ENCODE data around the gene NPIPB8. TPM values are rescaled to one million over a fixed set of nuclear protein-coding genes. Genes with fewer than 3 reads are reported as not detected.
"Not testable (repeated sequence)": the region's sequence is repeated elsewhere in the genome, so short reads cannot be mapped to it uniquely, and the experiment has no call there.

Gene NPIPB8
- total RNA-seq, 1 experiment from 2014 or later, result not detected

- DNase-seq (ENCODE audit: low read depth), result no peak
Observed at GRCh38 chr16:28623172-28623711, 14.6 kb upstream of the NPIPB8 start.

GRCh38 chr16:28630905-28631304 lies 7.0 kb upstream of the NPIPB8 start:
- not testable (repeated sequence) for DNase-seq (ENCODE audit: low read depth)

GRCh38 chr16:28636093-28636823 lies 1.6 kb upstream of the NPIPB8 start:
- peak; percentile 77 for DNase-seq (ENCODE audit: low read depth)

- not testable (repeated sequence) for DNase-seq (ENCODE audit: low read depth)
Observed at GRCh38 chr16:28638359-28638758, 494 bp downstream of the NPIPB8 start.

GRCh38 chr16:28639959-28640358 lies 2.1 kb downstream of the NPIPB8 start:
- not testable (repeated sequence) for DNase-seq (ENCODE audit: low read depth)

- not testable (repeated sequence) for DNase-seq (ENCODE audit: low read depth)
Observed at GRCh38 chr16:28666264-28666663, 28.4 kb downstream of the NPIPB8 start.

- DNase-seq (ENCODE audit: low read depth), result not testable (repeated sequence)
Observed at GRCh38 chr16:28667480-28667879, 29.6 kb downstream of the NPIPB8 start.

- DNase-seq (ENCODE audit: low read depth), result not testable (repeated sequence)
Observed at GRCh38 chr16:28668199-28668598, 30.3 kb downstream of the NPIPB8 start.

- DNase-seq (ENCODE audit: low read depth), result not testable (repeated sequence)
Observed at GRCh38 chr16:28688327-28688952, 50.6 kb downstream of the NPIPB8 start.

GRCh38 chr16:28689425-28689824 lies 51.6 kb downstream of the NPIPB8 start:
- not testable (repeated sequence) for DNase-seq (ENCODE audit: low read depth)

GRCh38 chr16:28691722-28692121 lies 53.9 kb downstream of the NPIPB8 start:
- not testable (repeated sequence) for DNase-seq (ENCODE audit: low read depth)

GRCh38 chr16:28693257-28693950 lies 55.5 kb downstream of the NPIPB8 start:
- not testable (repeated sequence) for DNase-seq (ENCODE audit: low read depth)

- DNase-seq (ENCODE audit: low read depth), result not testable (repeated sequence)
Observed at GRCh38 chr16:28699792-28700191, 61.9 kb downstream of the NPIPB8 start.

GRCh38 chr16:28700349-28700748 lies 62.5 kb downstream of the NPIPB8 start:
- not testable (repeated sequence) for DNase-seq (ENCODE audit: low read depth)

- not testable (repeated sequence) for DNase-seq (ENCODE audit: low read depth)
Observed at GRCh38 chr16:28701384-28701783, 63.5 kb downstream of the NPIPB8 start.

- DNase-seq (ENCODE audit: low read depth), result not testable (repeated sequence)
Observed at GRCh38 chr16:28704246-28704645, 66.4 kb downstream of the NPIPB8 start.

Other genes starting within 250 kb of the NPIPB8 start
- gene EIF3CL, start 234.2 kb upstream of the NPIPB8 start, total RNA-seq (2014; rRNA removed; shearing (Covaris generic)), result 198 and 268 TPM in 2 replicates
- gene NPIPB7, start 165.7 kb upstream of the NPIPB8 start, total RNA-seq (2014; rRNA removed; shearing (Covaris generic)), result not detected in 2 replicates
- gene CLN3, start 146.0 kb upstream of the NPIPB8 start, total RNA-seq (2014; rRNA removed; shearing (Covaris generic)), result 27.6 and 29.3 TPM in 2 replicates
- gene APOBR, start 143.4 kb upstream of the NPIPB8 start, total RNA-seq (2014; rRNA removed; shearing (Covaris generic)), result 0.03 TPM in 1 of 2 replicates, not detected in the other
- gene IL27, start 131.2 kb upstream of the NPIPB8 start, total RNA-seq (2014; rRNA removed; shearing (Covaris generic)), result not detected in 2 replicates
- 2.7 and 8.2 TPM in 2 replicates for gene NUPR1, start 99.1 kb upstream of the NPIPB8 start, total RNA-seq (2014; rRNA removed; shearing (Covaris generic))
- gene SGF29, start 84.1 kb upstream of the NPIPB8 start, total RNA-seq (2014; rRNA removed; shearing (Covaris generic)), result 25.4 and 26.0 TPM in 2 replicates
- 1.0 TPM in 1 of 2 replicates, not detected in the other for gene SULT1A2, start 41.0 kb upstream of the NPIPB8 start, total RNA-seq (2014; rRNA removed; shearing (Covaris generic))
- gene SULT1A1, start 28.0 kb upstream of the NPIPB8 start, total RNA-seq (2014; rRNA removed; shearing (Covaris generic)), result 1.1 and 1.7 TPM in 2 replicates
- 456 and 760 TPM in 2 replicates for gene EIF3C, start 73.4 kb downstream of the NPIPB8 start, total RNA-seq (2014; rRNA removed; shearing (Covaris generic))
- gene NPIPB9, start 113.7 kb downstream of the NPIPB8 start, total RNA-seq (2014; rRNA removed; shearing (Covaris generic)), result 0.33 and 0.40 TPM in 2 replicates
- 36.5 and 57.7 TPM in 2 replicates for gene ATXN2L, start 184.9 kb downstream of the NPIPB8 start, total RNA-seq (2014; rRNA removed; shearing (Covaris generic))
- gene TUFM, start 208.3 kb downstream of the NPIPB8 start, total RNA-seq (2014; rRNA removed; shearing (Covaris generic)), result 390 and 404 TPM in 2 replicates
- gene SH2B1, start 225.8 kb downstream of the NPIPB8 start, total RNA-seq (2014; rRNA removed; shearing (Covaris generic)), result 28.5 and 38.5 TPM in 2 replicates
- gene ATP2A1, start 240.4 kb downstream of the NPIPB8 start, total RNA-seq (2014; rRNA removed; shearing (Covaris generic)), result 0.27 TPM in 1 of 2 replicates, not detected in the other